ENCODE data around the gene FN1.

- TF ChIP-seq CTCF (conservative IDR thresholded peaks at IDR 0.05 in 1 of 2, IDR thresholded peaks at IDR 0.05 in 1 of 2; ENCODE audit: low read depth in 1 of 2, low read length in 2 of 2) = no peak
- no peak for TF ChIP-seq EZH2 (IDR thresholded peaks at IDR 0.05; ENCODE audit: low read length, missing control alignments)
These were observed 122.6 kb downstream of the FN1 start for GRCh38 chr2:215313255-215313613.
